GM12872 (cell line): ENCODE measurements around the gene NFIC.

Experiments
- CTCF ChIP-seq: IDR thresholded peaks from 3 replicates; pipeline ENCODE4 v1.5.1; 2011; ENCODE audit warnings: low read depth, mild to moderate bottlenecking, low read length, moderate library complexity; ENCODE audit not compliant: insufficient read depth

NFIC gene

GRCh38 chr19:3509566-3509989, 143.2 kb downstream of the NFIC start:
- no peak for TF ChIP-seq CTCF

- TF ChIP-seq CTCF, result no peak
Measured at GRCh38 chr19:3510727-3511126, 144.3 kb downstream of the NFIC start.

- no peak for TF ChIP-seq CTCF
Measured at GRCh38 chr19:3511506-3512251, 145.3 kb downstream of the NFIC start.

- TF ChIP-seq CTCF, result no peak
Measured at GRCh38 chr19:3512562-3513228, 146.3 kb downstream of the NFIC start.

GRCh38 chr19:3513229-3514140, 147.1 kb downstream of the NFIC start:
- TF ChIP-seq CTCF, result no peak

- TF ChIP-seq CTCF, result no peak
Measured at GRCh38 chr19:3514930-3515329, 148.5 kb downstream of the NFIC start.

GRCh38 chr19:3515891-3516422, 149.6 kb downstream of the NFIC start:
- no peak for TF ChIP-seq CTCF
